ENCODE measurements around the gene TWF1. TPM values are rescaled to one million over a fixed set of nuclear protein-coding genes. Genes with fewer than 3 reads are reported as not detected.

The TWF1 gene
- total and polyA plus RNA-seq, 2 donors (not counting 3 experiments of a cell fraction or from before 2014, with no cell fraction given), result 23.8 to 75.5 TPM

DNA sequence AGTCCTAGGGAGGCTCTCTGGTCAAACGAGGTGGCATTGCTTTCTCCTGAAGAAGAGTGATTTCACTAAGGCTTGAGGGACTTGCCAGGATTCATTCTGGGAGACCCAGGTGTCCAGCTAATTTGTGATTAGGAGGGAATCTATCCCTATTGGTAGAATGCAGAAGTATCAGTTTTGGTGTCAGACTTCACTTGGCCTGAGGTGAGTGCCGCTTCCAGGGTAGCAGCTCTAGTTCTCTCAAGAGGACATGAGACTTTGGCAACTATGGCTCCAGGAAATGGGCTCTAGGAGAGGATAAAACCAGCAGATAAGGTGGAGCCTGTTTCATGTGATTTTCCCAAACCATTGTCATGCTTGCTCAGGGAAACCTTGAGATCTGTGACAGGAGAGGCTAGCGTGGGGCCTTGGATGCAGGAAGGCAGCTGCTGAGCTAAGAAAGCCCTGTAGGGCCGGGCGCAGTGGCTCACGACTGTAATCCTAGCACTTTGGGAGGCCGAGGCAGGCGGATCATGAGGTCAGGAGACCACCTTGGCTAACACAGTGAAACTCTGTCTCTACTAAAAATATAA lies 18.2 kb upstream of the TWF1 start:
- ChIA-PET POLR2A (no interaction called here), CTCF (interaction anchor here (0.9 to 1.6 kb wide), 2 partner anchors 8 to 10 kb away, joined by 4 to 7 read pairs; no protein-coding TSS in a partner anchor)
- Histone ChIP-seq H4K20me1 (replicated peaks; ENCODE audit: control insufficient read depth, extremely low read depth, insufficient read depth, low read length) (no peaks in the 10 kb centered on the region), H3K4me2 (ENCODE audit: insufficient read depth, low read length) (no peak overlapping the region), H3K9ac (replicated peaks; ENCODE audit: extremely low read depth, insufficient read depth, low read length) (no peak overlapping the region), H3K9me3 (replicated peaks; ENCODE audit: control insufficient read depth, insufficient read depth, low read length) (no peaks in the 10 kb centered on the region), H3K4me3 (replicated peaks in 1 of 3; ENCODE audit: insufficient read depth in 1 of 3, low read depth in 1 of 3, low read length in 3 of 3) (no peak overlapping the region), H3K9me1 (replicated peaks; ENCODE audit: control insufficient read depth, extremely low read depth, insufficient read depth, low read length) (no peaks in the 10 kb centered on the region), H3K27me3 (ENCODE audit: control insufficient read depth in 2 of 2, insufficient read depth in 2 of 2, low read length in 2 of 2) (peaks cover 4 to 7% of the 10 kb centered on the region in 2 experiments), H3K27ac (ENCODE audit: insufficient read depth, low read depth, low read length) (no peak overlapping the region), H3K79me2 (ENCODE audit: control insufficient read depth, insufficient read depth, low read length) (no peaks in the 10 kb centered on the region), H3K36me3 (ENCODE audit: control insufficient read depth in 2 of 2, extremely low read depth in 1 of 2, insufficient read depth in 2 of 2, low read length in 2 of 2) (no peaks in the 10 kb centered on the region), H2AFZ (ENCODE audit: low read depth, low read length) (no peak overlapping the region), H3K4me1 (ENCODE audit: control insufficient read depth, extremely low read depth, insufficient read depth, low read length) (no peaks in the 10 kb centered on the region)
- BruUV-seq (replicated peaks), result no TSS peak
- DNase-seq (ENCODE audit: low read depth, low spot score), result no peak
- intact Hi-C loops (cut with micrococcal nuclease) (no loop called here), dilution Hi-C loops (cut with MboI; ENCODE audit: extremely low pct_ligation_motif_present, low sequenced_read_pairs) (no loop called here)
- TF ChIP-seq, protein P1, sequence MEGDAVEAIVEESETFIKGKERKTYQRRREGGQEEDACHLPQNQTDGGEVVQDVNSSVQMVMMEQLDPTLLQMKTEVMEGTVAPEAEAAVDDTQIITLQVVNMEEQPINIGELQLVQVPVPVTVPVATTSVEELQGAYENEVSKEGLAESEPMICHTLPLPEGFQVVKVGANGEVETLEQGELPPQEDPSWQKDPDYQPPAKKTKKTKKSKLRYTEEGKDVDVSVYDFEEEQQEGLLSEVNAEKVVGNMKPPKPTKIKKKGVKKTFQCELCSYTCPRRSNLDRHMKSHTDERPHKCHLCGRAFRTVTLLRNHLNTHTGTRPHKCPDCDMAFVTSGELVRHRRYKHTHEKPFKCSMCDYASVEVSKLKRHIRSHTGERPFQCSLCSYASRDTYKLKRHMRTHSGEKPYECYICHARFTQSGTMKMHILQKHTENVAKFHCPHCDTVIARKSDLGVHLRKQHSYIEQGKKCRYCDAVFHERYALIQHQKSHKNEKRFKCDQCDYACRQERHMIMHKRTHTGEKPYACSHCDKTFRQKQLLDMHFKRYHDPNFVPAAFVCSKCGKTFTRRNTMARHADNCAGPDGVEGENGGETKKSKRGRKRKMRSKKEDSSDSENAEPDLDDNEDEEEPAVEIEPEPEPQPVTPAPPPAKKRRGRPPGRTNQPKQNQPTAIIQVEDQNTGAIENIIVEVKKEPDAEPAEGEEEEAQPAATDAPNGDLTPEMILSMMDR (IDR thresholded peaks at IDR 0.05; ENCODE audit: extremely low read depth in 1 of 2, insufficient read depth in 1 of 2, low read depth in 1 of 2, low read length in 2 of 2), result no peak
- TF ChIP-seq GATA2 (IDR thresholded peaks at IDR 0.05; ENCODE audit: insufficient read depth, insufficient read length, low read depth, low read length) (no peak), EZH2 (IDR thresholded peaks at IDR 0.05; ENCODE audit: borderline replicate concordance, low read depth, low read length, severe bottlenecking) (no peak), POLR2AphosphoS5 (IDR thresholded peaks at IDR 0.05; ENCODE audit: insufficient read depth, low read depth, low read length) (no peak), MYC (IDR thresholded peaks at IDR 0.05; ENCODE audit: low read depth, low read length) (no peak), FOS (IDR thresholded peaks at IDR 0.05; ENCODE audit: borderline replicate concordance, insufficient read depth, low read length) (no peak), POLR2A (IDR thresholded peaks at IDR 0.05; ENCODE audit: low read depth, low read length) (no peak)
- no peak for FAIRE-seq

All from endothelial cell of umbilical vein (primary cell).